Measurements from ENCODE around the gene DOCK11. TPM values are rescaled to one million over a fixed set of nuclear protein-coding genes. Genes with fewer than 3 reads are reported as not detected.

The DOCK11 gene
- total and polyA plus RNA-seq, 9 of the 15 experiments (the other 6 are each of a cell fraction or from before 2014, with no cell fraction given): 41.8 to 77.8 (median 50.9) TPM

DNA sequence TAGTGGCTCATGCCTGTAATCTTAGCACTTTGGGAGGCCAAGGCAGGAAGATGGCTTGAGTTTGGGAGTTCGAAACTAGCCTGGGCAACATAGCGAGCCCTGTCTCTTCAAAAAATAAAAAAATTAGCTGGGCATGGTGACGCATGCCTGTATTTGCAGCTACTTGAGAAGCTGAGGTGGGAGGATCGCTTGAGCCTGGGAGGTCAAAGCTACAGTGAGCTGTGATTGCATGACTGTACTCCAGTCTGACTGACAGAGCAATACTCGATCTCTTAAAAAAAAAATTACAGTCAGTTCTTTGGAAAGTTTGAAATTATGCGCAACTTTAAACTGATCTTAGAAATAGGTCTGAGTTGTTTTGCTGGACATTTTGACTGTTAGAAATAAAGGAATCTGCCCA, 55.8 kb downstream of the DOCK11 start:
- no TSS peak for BruUV-seq (replicated peaks)
- in situ Hi-C loops (cut with MboI) (no loop called here), intact Hi-C loops (cut with micrococcal nuclease) (no loop called here)
- H3K9me1 ChIP-seq (ENCODE audit: control insufficient read depth, insufficient read depth, low read length): no peaks in the 10 kb centered on the region
- H3K27ac ChIP-seq (ENCODE audit: extremely low read depth, low read depth, low read length): no peak overlapping the region
- no peak for DNase-seq (ENCODE audit: extremely low read depth in 1 of 4, low spot score in 3 of 4)
- H3K4me2 ChIP-seq (ENCODE audit: insufficient read depth, low read length): no peak overlapping the region
- H3K9ac ChIP-seq (ENCODE audit: insufficient read depth in 1 of 2, low read depth in 2 of 2, low read length in 2 of 2): no peak overlapping the region
- H3K79me2 ChIP-seq (ENCODE audit: control insufficient read depth, insufficient read depth, low read length): no peaks in the 10 kb centered on the region
- no peak overlapping the region for H3K4me3 ChIP-seq
- no peak for ATAC-seq
- ChIA-PET POLR2A (interaction anchor here (1.0 to 1.1 kb wide), 2 partner anchors 9 to 12 kb away, joined by 3 to 4 read pairs; no protein-coding TSS in a partner anchor), CTCF (ENCODE audit: low intra/inter-chr PET ratio) (no interaction called here)
- no peaks in the 10 kb centered on the region for H3K9me3 ChIP-seq (replicated peaks; ENCODE audit: control insufficient read depth, insufficient read depth, low read depth, low read length)
- no peaks in the 10 kb centered on the region for H4K20me1 ChIP-seq (replicated peaks; ENCODE audit: control insufficient read depth, insufficient read depth, low read length)
- no peak overlapping the region for H2AFZ ChIP-seq (ENCODE audit: low read depth, low read length)
- peaks cover 62% of the 10 kb centered on the region for H3K36me3 ChIP-seq (ENCODE audit: control insufficient read depth, insufficient read depth, low read length)
- TF ChIP-seq ARID2 (IDR thresholded peaks at IDR 0.05) (no peak), ZNF561 (CRISPR knock-in tag; conservative IDR thresholded peaks at IDR 0.05) (no peak), ETS2 (tag; IDR thresholded peaks at IDR 0.05; ENCODE audit: borderline replicate concordance, poor library complexity, severe bottlenecking) (no peak), FOXA1 (IDR thresholded peaks at IDR 0.05; ENCODE audit: borderline replicate concordance) (no peak)
- TF ChIP-seq, protein P1, sequence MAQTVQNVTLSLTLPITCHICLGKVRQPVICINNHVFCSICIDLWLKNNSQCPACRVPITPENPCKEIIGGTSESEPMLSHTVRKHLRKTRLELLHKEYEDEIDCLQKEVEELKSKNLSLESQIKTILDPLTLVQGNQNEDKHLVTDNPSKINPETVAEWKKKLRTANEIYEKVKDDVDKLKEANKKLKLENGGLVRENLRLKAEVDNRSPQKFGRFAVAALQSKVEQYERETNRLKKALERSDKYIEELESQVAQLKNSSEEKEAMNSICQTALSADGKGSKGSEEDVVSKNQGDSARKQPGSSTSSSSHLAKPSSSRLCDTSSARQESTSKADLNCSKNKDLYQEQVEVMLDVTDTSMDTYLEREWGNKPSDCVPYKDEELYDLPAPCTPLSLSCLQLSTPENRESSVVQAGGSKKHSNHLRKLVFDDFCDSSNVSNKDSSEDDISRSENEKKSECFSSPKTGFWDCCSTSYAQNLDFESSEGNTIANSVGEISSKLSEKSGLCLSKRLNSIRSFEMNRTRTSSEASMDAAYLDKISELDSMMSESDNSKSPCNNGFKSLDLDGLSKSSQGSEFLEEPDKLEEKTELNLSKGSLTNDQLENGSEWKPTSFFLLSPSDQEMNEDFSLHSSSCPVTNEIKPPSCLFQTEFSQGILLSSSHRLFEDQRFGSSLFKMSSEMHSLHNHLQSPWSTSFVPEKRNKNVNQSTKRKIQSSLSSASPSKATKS (CRISPR knock-in tag; IDR thresholded peaks at IDR 0.05): no peak
- peaks cover 5 to 12% of the 10 kb centered on the region in 2 experiments; a peak in 4 of 5 replicates for H3K4me1 ChIP-seq (replicated peaks in 1 of 2; ENCODE audit: control insufficient read depth in 2 of 2, insufficient read depth in 2 of 2, low read length in 2 of 2)
- WGBS (ENCODE audit: insufficient coverage, low coverage, missing lambda C conversion rate): 96% methylated on average over 5 of the region's 6 CpGs
- FAIRE-seq: no peak
- no peaks in the 10 kb centered on the region for H3K27me3 ChIP-seq (ENCODE audit: control insufficient read depth in 2 of 2, insufficient read depth in 2 of 2, low read length in 2 of 2)
